ENCODE data around the gene RNF144B. TPM values are rescaled to one million over a fixed set of nuclear protein-coding genes. Genes with fewer than 3 reads are reported as not detected.

RNF144B gene
- total and polyA plus RNA-seq, 9 donors, result 2.7 to 11.7 (median 6.5) TPM

DNA sequence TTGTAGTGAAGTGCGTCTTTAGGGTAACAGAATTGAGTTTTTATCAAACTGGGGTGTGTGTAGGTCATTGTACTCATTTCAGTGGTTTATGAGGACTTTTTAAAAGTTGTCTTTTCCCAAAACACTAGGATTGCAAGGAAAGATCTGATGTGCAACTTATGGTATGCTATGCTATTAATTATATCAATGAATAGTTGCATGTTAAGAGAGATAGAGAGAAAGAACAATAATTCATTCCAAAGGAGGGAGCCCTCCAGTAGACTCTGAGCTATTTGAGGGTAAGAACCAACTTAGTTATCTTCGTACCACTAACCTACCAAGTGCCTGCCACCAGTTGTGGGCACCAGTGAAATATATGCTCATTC, 117.1 kb downstream of the RNF144B start:
- no peak for DNase-seq
- no peak overlapping the region for H3K4me3 ChIP-seq (ENCODE audit: low read length)
- H3K27ac ChIP-seq (ENCODE audit: low read length), result no peak overlapping the region
- WGBS (ENCODE audit: insufficient coverage), result 44% methylated on average over 1 of the region's 2 CpGs
- H3K4me1 ChIP-seq (ENCODE audit: control insufficient read depth, insufficient read depth, low read length), result peaks cover 3% of the 10 kb centered on the region
- no peaks in the 10 kb centered on the region for H3K36me3 ChIP-seq (ENCODE audit: control insufficient read depth, insufficient read depth, low read length)
- no peaks in the 10 kb centered on the region for H3K27me3 ChIP-seq (ENCODE audit: control insufficient read depth, insufficient read depth, low read length)
- no peaks in the 10 kb centered on the region for H3K9me3 ChIP-seq (replicated peaks; ENCODE audit: control insufficient read depth, low read depth, low read length)

DNA sequence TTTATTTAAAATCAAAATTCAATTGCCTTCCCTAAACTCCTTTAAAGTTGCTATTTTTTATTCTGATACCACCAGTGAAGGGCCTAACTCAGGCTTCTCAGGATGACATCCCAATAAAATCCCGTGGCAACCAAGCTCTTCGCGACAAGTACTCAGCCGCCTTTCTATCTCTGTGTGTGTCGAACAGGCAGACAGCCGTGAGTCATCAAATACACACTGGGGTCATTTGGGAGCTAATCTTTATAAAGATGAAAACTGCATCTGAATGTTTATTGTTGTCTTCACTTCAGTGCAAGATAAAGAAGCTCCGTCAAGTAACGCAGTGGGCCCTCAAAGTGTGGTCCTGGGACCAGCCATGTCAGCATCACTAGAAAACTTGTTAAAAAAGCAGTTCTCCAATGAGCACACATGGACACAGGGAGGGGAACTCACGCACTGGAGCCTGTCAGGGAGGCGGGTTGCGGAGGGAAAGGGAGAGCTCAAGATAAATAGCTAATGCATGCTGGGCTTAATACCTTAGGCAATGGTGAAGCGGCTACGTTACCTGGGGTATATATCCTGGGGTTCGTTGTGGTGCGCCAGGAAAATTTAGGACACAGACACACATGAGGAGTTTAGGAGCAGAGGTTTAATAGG, 119.3 kb downstream of the RNF144B start:
- DNase-seq, result no peak
- Histone ChIP-seq H3K4me1 (ENCODE audit: control insufficient read depth, insufficient read depth, low read length) (peaks cover 3% of the 10 kb centered on the region), H3K27ac (ENCODE audit: low read length) (no peak overlapping the region), H3K9me3 (replicated peaks; ENCODE audit: control insufficient read depth, low read depth, low read length) (no peaks in the 10 kb centered on the region), H3K36me3 (ENCODE audit: control insufficient read depth, insufficient read depth, low read length) (no peaks in the 10 kb centered on the region), H3K4me3 (ENCODE audit: low read length) (no peak overlapping the region), H3K27me3 (ENCODE audit: control insufficient read depth, insufficient read depth, low read length) (no peaks in the 10 kb centered on the region)
- 77% methylated on average over 10 of the region's 15 CpGs for WGBS (ENCODE audit: insufficient coverage)

DNA sequence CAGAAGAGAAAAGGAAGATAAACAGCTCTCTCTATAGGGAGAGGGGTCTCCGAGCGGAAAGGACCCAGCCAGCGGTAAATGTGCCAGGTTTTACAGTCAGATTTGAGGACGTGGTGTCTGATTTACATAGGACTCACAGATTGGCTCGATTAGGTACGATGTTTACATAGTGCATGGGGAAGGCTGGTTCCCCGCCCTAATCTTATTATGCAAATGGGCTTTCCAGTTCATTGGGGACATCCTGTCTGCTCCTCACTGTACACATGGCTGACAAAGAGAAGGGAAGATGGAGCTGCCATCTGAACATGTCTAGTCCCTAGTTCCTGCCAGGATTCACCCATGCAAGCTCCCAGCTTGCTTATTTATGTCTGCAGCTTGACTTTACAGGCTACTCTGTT, 119.9 kb downstream of the RNF144B start:
- Histone ChIP-seq H3K4me1 (ENCODE audit: control insufficient read depth, insufficient read depth, low read length) (peaks cover 3% of the 10 kb centered on the region), H3K27ac (ENCODE audit: low read length) (no peak overlapping the region), H3K9me3 (replicated peaks; ENCODE audit: control insufficient read depth, low read depth, low read length) (no peaks in the 10 kb centered on the region), H3K4me3 (ENCODE audit: low read length) (no peak overlapping the region), H3K27me3 (ENCODE audit: control insufficient read depth, insufficient read depth, low read length) (no peaks in the 10 kb centered on the region), H3K36me3 (ENCODE audit: control insufficient read depth, insufficient read depth, low read length) (no peaks in the 10 kb centered on the region)
- DNase-seq, result no peak
- no CpG with 5 or more reads among the region's 7 CpGs for WGBS (ENCODE audit: insufficient coverage)

DNA sequence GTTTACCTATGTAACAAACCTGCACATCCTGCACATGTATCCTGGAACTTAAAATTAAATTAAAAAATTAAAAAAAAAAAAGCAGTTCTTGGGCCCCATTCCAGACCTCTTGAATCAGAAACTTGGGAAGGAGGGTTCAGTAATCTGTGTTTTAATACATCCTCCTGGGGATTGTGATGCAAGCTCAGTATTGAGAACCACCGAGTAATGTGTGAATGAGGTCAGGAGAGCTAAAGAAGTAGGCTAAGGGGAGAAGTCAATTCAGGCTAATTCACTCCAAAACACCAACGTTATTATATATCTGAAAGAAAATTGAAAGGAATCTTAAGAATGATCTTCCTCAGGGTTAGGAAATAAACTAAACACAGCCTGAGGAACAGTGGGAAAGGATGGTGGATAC, 120.4 kb downstream of the RNF144B start:
- H3K27ac ChIP-seq (ENCODE audit: low read length), result no peak overlapping the region
- no peaks in the 10 kb centered on the region for H3K9me3 ChIP-seq (replicated peaks; ENCODE audit: control insufficient read depth, low read depth, low read length)
- H3K36me3 ChIP-seq (ENCODE audit: control insufficient read depth, insufficient read depth, low read length), result no peaks in the 10 kb centered on the region
- no peak overlapping the region for H3K4me3 ChIP-seq (ENCODE audit: low read length)
- H3K4me1 ChIP-seq (ENCODE audit: control insufficient read depth, insufficient read depth, low read length), result peaks cover 3% of the 10 kb centered on the region
- no peaks in the 10 kb centered on the region for H3K27me3 ChIP-seq (ENCODE audit: control insufficient read depth, insufficient read depth, low read length)
- no CpG with 5 or more reads among the region's 2 CpGs for WGBS (ENCODE audit: insufficient coverage)
- DNase-seq, result no peak

DNA sequence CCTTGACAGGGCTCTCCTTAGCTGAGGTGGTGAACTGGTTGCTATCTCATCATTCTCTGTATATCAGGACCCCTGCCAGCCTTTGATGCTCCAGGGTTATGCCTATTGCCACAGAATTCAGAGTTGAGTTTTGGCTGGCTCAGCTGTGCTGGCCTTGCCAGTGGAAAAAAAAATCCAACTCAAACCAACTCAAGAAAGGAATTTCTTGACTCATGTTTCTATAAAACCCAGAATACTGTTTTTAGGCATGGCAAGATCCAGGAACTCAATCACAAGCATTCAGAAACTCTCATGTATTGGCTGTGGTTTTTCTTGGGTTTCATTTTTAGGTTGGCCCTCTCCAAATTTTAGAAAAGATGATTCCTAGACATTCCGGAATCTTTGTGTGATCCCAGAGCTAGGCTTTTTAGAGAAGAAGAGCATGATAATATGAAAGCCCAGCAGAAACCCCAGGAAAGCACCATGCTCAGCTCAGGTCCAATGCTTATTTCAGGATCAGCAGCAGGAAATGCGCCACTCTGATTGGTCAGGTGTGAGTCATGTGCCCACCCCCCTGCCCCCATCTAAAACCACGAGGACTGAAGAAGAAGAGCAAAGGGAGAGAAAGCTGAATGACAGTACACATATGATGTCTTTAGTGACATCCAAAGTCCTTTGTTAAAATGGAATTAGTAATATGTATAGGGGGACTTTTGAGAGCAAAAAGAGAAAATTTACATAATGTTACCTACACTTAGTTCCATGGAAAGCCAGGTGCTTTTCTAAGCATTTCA, 122.9 kb downstream of the RNF144B start:
- no peaks in the 10 kb centered on the region for H3K27me3 ChIP-seq (ENCODE audit: control insufficient read depth, insufficient read depth, low read length)

DNA sequence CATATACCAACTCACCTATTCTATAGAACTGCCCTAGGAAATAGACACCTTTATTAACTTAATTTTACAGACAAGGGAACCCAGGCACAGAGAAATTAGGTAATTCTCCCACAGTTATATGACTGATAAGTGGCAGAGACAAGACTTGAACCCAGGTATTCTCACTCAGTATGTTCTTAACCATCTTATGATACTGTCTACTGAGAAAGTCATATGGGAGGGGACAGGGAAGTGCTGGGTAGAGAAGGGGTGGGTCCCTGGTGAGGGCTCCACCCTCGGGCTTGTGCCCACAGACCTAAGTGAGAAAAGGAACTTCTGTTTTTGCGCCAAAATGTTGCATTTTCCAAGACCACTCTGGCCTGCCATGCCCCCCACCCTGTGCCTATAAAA, 123.5 kb downstream of the RNF144B start:
- no peak for DNase-seq
- H3K27ac ChIP-seq (ENCODE audit: low read length), result no peak overlapping the region
- 70% methylated on average over 2 of the region's 2 CpGs for WGBS (ENCODE audit: insufficient coverage)
- no peaks in the 10 kb centered on the region for H3K27me3 ChIP-seq (ENCODE audit: control insufficient read depth, insufficient read depth, low read length)
- H3K4me3 ChIP-seq (ENCODE audit: low read length), result no peak overlapping the region
- H3K36me3 ChIP-seq (ENCODE audit: control insufficient read depth, insufficient read depth, low read length), result no peaks in the 10 kb centered on the region
- no peaks in the 10 kb centered on the region for H3K9me3 ChIP-seq (replicated peaks; ENCODE audit: control insufficient read depth, low read depth, low read length)
- H3K4me1 ChIP-seq (ENCODE audit: control insufficient read depth, insufficient read depth, low read length), result no peaks in the 10 kb centered on the region

More for the DNA sequence above, 122.9 kb downstream of the RNF144B start:
- no peak for DNase-seq
- Histone ChIP-seq H3K36me3 (ENCODE audit: control insufficient read depth, insufficient read depth, low read length) (no peaks in the 10 kb centered on the region), H3K9me3 (replicated peaks; ENCODE audit: control insufficient read depth, low read depth, low read length) (no peaks in the 10 kb centered on the region), H3K4me3 (ENCODE audit: low read length) (no peak overlapping the region), H3K4me1 (ENCODE audit: control insufficient read depth, insufficient read depth, low read length) (no peaks in the 10 kb centered on the region), H3K27ac (ENCODE audit: low read length) (no peak overlapping the region)
- 88% methylated on average over 1 of the region's 3 CpGs for WGBS (ENCODE audit: insufficient coverage)

DNA sequence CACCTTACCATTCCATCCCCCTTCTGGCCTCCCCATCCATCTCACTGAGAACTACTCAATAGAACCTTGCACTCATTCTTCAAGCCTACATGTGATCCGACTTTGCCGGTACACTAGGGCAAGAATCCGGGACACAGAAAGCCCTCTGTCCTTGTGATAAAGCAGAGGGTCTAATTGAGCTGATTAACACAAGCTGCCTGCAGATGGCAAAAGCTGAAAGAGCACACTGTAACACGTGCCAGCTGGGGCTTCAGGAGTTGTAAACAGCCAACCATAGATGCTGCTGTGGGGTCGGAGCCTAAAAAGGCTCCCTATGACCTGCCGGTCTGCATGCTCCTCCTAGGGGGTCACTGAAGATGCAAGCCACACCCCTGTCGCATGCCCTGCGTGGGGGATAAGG, 124.1 kb downstream of the RNF144B start:
- H3K4me1 ChIP-seq (ENCODE audit: control insufficient read depth, insufficient read depth, low read length), result no peaks in the 10 kb centered on the region

DNA sequence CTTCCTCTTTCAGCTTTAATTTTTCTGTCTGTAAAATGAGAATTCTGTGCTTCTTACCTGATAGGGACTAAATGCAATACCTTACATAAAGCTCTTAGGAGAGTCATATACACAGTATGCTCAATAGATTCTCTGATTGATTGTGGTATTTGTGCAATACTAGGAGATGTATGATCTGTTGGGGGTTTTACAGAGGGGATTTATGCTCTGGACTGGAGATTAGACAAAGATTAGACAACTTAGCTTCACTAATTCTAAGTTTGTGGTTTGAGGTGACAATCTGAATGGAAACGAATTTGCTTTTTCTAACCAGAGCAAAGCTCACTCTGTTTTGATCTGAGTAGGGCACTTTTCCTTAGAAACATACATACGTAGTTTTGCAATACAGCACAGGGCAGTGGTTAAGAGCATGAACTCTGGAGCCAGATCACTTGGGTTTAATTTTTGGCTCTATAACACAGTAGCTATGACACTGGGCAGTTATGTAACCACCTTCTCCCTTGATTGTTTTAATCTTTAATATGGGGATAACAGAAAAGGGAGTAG, 126.2 kb downstream of the RNF144B start:
- H3K27ac ChIP-seq (ENCODE audit: low read length), result no peak overlapping the region
- WGBS (ENCODE audit: insufficient coverage), result 80% methylated on average over 1 of the region's 2 CpGs
- no peak overlapping the region for H3K4me3 ChIP-seq (ENCODE audit: low read length)
- DNase-seq, result no peak
- H3K27me3 ChIP-seq (ENCODE audit: control insufficient read depth, insufficient read depth, low read length), result no peaks in the 10 kb centered on the region
- H3K9me3 ChIP-seq (replicated peaks; ENCODE audit: control insufficient read depth, low read depth, low read length), result no peaks in the 10 kb centered on the region
- no peaks in the 10 kb centered on the region for H3K4me1 ChIP-seq (ENCODE audit: control insufficient read depth, insufficient read depth, low read length)
- no peaks in the 10 kb centered on the region for H3K36me3 ChIP-seq (ENCODE audit: control insufficient read depth, insufficient read depth, low read length)

More for the DNA sequence above, 124.1 kb downstream of the RNF144B start:
- no peak overlapping the region for H3K4me3 ChIP-seq (ENCODE audit: low read length)
- H3K9me3 ChIP-seq (replicated peaks; ENCODE audit: control insufficient read depth, low read depth, low read length), result no peaks in the 10 kb centered on the region
- 84% methylated on average over 8 of the region's 8 CpGs for WGBS (ENCODE audit: insufficient coverage)
- H3K27me3 ChIP-seq (ENCODE audit: control insufficient read depth, insufficient read depth, low read length), result no peaks in the 10 kb centered on the region
- no peaks in the 10 kb centered on the region for H3K36me3 ChIP-seq (ENCODE audit: control insufficient read depth, insufficient read depth, low read length)
- no peak overlapping the region for H3K27ac ChIP-seq (ENCODE audit: low read length)
- no peak for DNase-seq

DNA sequence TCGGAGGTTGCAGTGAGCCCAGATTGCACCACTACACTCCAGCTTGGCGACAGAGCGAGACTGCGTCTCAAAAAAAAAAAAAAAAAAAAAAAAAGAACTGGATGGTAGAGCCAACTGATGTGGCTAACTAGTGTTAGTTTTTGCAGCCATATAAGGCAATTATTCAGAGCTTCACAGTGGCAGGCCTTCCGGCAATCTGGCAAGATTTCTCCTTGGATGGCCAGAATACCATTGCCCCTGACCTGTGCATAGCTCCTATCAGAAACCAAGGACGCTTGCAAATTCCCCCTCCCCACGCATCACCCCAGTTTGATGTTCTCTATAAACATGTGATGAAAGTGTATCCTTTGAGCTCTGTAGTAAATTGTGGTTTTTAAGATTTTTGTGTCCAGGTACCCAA, 127.0 kb downstream of the RNF144B start:
- Histone ChIP-seq H3K36me3 (ENCODE audit: control insufficient read depth, insufficient read depth, low read length) (no peaks in the 10 kb centered on the region), H3K9me3 (replicated peaks; ENCODE audit: control insufficient read depth, low read depth, low read length) (no peaks in the 10 kb centered on the region), H3K27me3 (ENCODE audit: control insufficient read depth, insufficient read depth, low read length) (no peaks in the 10 kb centered on the region), H3K27ac (ENCODE audit: low read length) (no peak overlapping the region), H3K4me3 (ENCODE audit: low read length) (no peak overlapping the region), H3K4me1 (ENCODE audit: control insufficient read depth, insufficient read depth, low read length) (no peaks in the 10 kb centered on the region)
- DNase-seq, result no peak
- 80% methylated on average over 1 of the region's 7 CpGs for WGBS (ENCODE audit: insufficient coverage)

DNA sequence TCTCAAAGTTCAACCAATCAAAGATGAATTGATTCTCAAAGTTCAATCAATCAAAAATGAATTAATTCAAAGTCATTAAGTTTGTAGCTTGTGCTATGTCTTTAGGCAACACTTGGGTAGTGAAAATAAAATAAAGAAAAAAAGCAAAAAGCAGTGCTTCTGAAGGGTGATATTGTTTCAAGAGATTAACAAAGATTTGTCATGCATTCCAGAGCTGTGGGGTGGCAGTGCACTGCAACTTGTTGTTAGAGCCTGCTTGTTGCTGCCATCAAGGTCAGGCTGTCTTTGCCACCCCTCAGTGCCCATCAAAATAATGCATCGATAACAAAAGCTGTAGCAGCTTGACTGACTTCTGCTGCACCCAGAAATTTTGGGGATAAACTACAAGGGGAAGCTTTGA, 128.6 kb downstream of the RNF144B start:
- no peaks in the 10 kb centered on the region for H3K36me3 ChIP-seq (ENCODE audit: control insufficient read depth, insufficient read depth, low read length)
- no peak overlapping the region for H3K4me3 ChIP-seq (ENCODE audit: low read length)
- no peaks in the 10 kb centered on the region for H3K4me1 ChIP-seq (ENCODE audit: control insufficient read depth, insufficient read depth, low read length)
- no peaks in the 10 kb centered on the region for H3K9me3 ChIP-seq (replicated peaks; ENCODE audit: control insufficient read depth, low read depth, low read length)
- WGBS (ENCODE audit: insufficient coverage), result no CpG with 5 or more reads among the region's 1 CpG
- DNase-seq, result no peak
- no peaks in the 10 kb centered on the region for H3K27me3 ChIP-seq (ENCODE audit: control insufficient read depth, insufficient read depth, low read length)
- no peak overlapping the region for H3K27ac ChIP-seq (ENCODE audit: low read length)
